Effector CD8-positive, alpha-beta T cell (primary cell): Measurements from ENCODE around the gene PDXDC1.
"Not testable (repeated sequence)": the region's sequence is repeated elsewhere in the genome, so short reads cannot be mapped to it uniquely, and the experiment has no call there.

Source experiments
- DNase-seq: peaks from one replicate; lab custom pipeline; 2025; lab: John Stamatoyannopoulos, UW

PDXDC1 gene

GRCh38 chr16:15015671-15016070, 40.8 kb downstream of the PDXDC1 start:
- DNase-seq = not testable (repeated sequence)

- DNase-seq = not testable (repeated sequence)
Observed at GRCh38 chr16:15016354-15016753, 41.5 kb downstream of the PDXDC1 start.

DNA sequence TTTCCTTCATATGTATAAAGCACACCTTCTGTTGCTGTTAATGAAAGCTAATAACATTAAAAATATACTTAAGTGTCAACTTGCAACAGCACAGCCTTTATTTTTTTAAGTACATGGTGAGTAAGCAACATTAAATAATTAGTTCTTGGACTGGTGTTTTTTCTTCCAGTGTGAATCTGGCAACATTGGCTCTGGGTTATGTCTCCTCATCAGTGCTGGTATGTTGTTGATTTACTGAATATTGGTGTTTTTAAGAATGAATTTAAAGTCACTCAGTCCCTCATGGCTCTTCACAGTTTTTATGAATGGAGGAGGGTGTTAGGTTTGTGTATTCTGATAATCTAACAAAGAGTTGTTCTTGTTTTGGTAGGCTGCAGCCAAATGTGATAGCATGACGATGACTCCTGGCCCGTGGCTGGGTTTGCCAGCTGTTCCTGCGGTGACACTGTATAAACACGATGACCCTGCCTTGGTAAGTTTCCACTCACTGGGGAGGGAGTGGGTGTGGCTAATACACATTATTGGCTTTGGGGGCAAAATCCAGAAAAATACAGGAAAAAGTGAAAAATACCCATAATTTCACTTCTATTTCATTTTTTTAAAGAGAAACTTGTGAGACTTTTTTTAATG, 42.2 kb downstream of the PDXDC1 start:
- not testable (repeated sequence) for DNase-seq

GRCh38 chr16:15021429-15021828, 46.6 kb downstream of the PDXDC1 start:
- DNase-seq = not testable (repeated sequence)

DNA sequence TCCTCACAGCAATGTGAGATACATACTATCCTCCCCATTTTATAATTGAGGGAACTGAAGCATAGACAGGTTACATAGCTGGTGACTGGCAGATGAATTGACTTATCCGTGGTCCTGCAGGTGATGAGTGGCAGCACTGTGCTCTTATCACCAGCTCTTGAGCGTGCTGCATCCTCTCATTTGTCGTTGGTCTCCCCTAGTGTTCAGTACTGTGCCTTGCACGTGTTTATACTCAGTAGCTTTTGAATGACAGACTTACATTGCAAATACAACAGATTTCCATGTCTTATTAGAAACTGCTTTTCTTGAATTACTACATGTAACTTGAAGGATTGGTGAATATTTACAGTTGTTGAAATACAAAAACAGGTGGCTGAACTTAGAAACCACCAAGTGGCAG, 47.4 kb downstream of the PDXDC1 start:
- DNase-seq = peak; percentile 32

- DNase-seq = not testable (repeated sequence)
Observed at GRCh38 chr16:15023381-15024077, 48.7 kb downstream of the PDXDC1 start.

DNA sequence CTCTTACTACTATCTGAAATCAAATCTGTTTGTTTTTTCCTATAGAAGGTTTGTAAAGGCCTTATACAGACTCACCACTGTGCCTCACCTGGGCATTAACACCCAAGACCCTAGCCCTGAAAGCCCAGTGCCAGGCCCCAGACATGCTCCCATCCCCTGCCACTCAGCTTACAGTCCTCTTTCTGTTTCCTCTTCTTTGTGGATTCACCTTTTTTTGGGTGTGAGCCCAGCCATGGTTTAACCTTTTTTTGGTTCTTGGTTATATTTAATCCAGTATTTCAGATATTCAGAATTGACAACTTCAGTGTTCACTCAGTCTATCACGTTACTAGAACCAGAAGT, 50.0 kb downstream of the PDXDC1 start:
- DNase-seq = not testable (repeated sequence)

DNA sequence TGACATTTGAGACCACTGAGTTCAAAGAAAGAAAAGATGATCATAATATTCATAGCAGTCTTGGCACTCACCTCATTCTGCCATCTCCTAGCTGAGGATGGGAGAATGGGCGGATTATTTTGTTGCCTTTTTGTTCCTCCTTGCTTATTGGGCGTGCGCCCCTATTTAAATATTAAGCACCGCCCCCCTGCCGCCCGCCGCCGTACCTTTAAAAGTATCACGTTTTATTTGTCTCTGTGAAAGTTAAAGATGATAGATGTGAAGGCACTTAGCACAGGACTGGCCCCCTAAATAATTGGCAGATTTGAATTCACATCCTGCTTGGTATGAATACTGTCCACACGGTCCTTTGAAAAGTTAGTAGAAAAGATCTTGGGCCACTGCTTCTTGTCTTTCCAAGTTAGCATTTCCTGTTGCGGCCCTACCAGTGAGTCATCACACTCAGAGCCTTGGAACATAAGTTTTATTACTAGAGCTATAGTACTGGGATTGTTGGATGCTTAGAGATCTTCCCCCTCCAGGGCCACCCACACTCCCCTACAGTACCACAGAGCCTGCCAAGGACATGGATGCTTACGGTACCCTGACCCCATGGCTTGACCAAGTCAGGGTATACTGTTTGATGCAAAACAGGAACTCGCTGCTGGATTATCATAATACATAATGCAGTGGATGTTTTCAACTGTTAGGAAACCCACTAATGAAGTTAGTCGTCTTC, 50.6 kb downstream of the PDXDC1 start:
- not testable (repeated sequence) for DNase-seq

- not testable (repeated sequence) for DNase-seq
Observed at GRCh38 chr16:15027051-15027450, 52.2 kb downstream of the PDXDC1 start.

DNA sequence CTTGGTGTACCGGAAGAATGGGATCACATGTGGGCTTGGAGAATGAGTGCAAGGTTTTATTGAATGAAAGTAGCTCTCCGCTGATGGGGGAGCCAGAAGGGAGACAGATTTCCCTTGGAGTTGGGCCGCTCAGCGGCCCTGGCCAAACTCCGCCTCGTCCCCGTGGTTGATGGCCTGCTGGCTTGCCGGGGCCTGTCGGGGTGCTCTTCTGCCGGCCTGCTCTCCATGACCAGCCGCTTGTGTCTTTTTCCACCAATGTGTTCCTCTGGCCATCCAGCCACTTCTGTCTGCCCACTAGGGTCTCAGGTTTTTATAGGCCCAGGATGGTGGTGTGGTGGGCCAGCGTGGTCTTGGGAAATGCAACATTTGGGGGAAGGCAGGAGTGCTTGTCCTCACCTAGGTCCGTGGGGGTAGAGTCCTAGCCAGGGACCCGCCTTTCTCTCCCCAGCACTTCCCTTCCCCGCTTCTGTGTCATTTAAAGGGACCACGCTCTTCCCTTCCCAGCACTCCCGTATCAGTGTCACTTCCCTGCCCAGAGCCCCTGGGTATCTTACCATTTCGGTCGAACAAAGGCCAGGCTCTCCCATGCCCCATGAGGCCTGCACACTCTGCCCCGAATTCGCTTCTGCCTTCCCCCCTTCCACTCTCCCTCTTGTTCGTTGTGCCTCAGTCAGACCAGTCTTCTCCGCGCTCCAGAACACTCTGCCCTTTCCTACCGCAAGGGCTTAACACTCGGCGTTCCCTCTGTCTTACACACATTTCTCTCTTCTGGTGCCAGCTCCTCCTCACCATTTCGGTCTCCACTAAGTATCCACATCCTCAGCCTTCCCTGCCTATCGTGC, 52.9 kb downstream of the PDXDC1 start:
- not testable (repeated sequence) for DNase-seq

GRCh38 chr16:15028345-15028715, 53.5 kb downstream of the PDXDC1 start:
- DNase-seq = not testable (repeated sequence)

- not testable (repeated sequence) for DNase-seq
Observed at GRCh38 chr16:15028801-15029698, 54.2 kb downstream of the PDXDC1 start.

GRCh38 chr16:15029749-15030148, 54.9 kb downstream of the PDXDC1 start:
- DNase-seq = not testable (repeated sequence)

- DNase-seq = no peak
Observed at GRCh38 chr16:15031179-15031578, 56.4 kb downstream of the PDXDC1 start.

- DNase-seq = no peak
Observed at GRCh38 chr16:15031586-15031985, 56.8 kb downstream of the PDXDC1 start.

DNA sequence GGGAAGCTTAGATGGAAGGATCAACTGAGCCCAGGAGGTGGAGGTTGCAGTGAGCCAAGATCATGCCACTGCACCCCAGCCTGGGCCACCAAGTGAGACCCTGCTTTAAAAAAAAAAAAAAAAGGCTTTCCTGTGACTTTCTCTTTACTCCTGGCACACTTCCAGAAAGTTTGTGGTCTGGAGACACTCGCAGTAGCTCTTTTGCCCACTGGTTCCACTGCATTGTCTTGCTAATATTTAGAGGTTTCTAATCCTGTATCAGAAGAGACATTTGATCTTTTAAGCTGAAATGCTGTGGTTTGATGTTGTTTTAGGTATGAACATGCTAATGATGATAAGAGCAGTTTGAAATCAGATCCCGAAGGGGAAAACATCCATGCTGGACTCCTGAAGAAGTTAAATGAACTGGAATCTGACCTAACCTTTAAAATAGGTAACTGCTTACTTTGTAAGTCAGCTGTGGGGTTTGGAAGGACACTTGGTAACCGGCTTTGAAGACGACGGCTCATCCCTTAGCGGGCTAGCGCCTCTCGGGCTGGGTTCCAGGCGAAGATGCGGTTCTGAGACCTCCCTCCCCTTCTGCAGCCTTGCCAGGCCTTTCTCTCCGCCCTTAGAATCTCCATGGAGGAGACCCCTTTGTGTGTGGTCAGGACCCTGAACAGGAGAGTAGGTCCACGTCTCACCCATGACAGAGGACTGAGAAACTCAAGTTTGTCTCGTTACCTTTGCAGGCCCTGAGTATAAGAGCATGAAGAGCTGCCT, 57.9 kb downstream of the PDXDC1 start:
- DNase-seq = no peak

GRCh38 chr16:15033309-15033707, 58.5 kb downstream of the PDXDC1 start:
- no peak for DNase-seq

DNA sequence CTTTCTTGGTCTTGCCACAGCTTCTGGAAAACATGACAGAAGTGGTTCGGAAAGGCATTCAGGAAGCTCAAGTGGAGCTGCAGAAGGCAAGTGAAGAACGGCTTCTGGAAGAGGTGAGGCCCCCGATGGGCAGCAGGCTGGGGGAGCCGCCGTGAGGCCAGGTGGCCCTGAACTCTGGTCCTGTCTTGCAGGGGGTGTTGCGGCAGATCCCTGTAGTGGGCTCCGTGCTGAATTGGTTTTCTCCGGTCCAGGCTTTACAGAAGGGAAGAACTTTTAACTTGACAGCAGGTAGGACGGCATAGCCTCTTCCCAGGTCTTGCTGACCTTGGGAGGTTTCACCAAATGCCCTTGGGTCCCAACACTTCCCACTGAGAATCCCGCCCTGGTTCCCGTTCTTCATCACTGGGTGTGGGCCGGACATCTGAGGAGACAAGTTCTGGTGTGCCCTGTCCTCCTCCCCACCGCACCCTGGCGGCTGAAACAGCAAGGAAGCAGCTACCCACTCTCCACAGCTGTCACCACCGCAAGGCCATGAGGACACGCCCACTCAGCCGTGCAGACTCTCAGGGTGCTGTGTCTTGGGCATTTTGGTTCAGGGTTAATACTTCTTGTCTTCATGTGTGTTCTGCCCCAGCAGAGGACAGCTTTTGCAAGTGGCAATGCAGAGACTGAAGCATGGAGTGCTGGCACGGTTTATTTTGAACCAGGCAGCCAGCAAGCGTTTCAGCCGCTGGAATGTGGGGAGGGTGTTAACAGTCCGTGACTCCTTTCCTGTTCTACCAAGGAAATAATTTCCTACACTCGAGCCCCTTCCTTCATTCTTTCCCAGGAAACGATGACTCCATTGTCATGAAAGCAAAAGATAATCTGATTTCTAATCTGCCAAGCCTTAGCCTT, 59.7 kb downstream of the PDXDC1 start:
- no peak for DNase-seq

DNA sequence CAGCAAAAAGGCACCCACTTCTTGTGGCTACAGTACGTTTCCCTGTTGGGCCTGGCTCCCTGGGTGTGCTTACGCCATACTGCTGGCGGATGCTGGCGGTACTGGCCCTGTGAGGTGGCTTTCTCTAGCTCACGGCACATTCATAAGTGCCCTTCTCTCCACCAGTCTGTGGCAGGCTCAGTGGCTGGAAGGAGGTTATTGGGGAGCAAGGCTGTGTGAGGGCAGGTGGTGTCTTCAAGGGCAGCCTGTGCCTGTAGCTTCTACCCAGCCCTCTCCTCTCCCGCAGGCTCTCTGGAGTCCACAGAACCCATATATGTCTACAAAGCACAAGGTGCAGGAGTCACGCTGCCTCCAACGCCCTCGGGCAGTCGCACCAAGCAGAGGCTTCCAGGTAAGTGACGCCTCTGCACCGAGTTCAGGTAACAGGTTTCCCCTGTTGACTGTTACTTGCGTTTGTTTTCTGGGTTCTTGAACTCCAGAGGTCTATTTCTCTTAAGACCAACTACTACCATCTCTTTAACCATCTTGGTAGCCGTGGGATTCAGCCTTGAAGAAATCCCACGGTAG, 60.4 kb downstream of the PDXDC1 start:
- DNase-seq = no peak
